HG03521 (cell line): ENCODE data around the gene FGFR2.

Source experiments
- ATAC-seq: cut with Tn5 transposase; IDR thresholded peaks from one replicate; pipeline ENCODE4 v1.9.1; 2021; ENCODE audit warnings: mild to moderate bottlenecking, moderate library complexity; ENCODE audit not compliant: unreplicated experiment

Gene FGFR2

DNA sequence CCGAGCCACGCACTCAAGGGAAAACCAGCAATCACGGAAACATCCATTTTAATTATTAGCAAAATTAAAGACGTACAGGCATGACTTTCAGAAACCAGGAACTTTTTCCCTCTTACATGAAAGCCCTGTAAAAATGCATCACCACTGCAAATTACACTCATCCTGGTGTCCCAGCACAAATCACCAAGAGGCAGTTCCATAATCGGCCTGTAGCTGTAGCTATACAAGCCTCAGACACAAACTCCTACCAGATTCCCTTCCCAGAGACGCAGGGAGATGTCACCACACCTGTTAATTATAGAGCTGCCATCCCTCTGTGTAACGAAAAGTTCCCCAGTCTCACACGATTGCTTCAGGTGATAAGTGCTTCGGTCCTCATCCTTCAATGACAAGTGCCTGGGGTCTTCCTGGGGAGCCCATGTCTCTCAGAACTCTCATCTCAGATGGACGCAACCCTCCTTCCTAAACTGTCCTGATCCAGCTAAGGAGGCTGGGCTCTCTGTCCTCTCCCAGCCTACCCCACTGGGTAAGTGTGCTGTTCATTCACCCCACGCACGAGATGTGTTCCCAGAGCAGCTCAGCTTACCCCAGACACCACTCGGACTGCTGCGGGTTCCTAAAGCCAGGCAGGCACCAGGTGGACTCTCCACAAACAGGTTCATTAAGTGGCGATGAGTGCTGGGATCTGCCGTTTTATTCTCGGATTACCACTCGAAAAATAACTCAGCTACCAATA lies 5.9 kb downstream of the FGFR2 start:
- ATAC-seq = no peak

DNA sequence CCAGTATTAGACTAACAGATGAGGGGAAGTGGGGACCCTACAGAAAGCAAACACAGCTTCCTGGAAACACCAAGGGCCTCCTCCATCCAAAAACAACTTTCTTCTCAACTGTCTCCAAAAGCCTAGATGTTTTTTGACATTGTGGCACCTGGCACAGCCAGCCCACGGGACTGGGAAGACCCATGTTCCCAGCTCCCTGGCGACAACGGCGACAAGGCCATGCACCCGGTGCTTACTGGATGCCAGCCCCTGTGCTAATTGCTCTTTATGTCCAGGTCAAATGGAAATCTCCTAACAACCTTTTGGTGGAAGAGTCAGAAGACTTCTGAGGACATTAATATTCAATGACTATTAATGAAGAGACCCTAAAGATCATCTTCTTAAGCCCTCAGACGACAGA lies 7.1 kb downstream of the FGFR2 start:
- no peak for ATAC-seq

DNA sequence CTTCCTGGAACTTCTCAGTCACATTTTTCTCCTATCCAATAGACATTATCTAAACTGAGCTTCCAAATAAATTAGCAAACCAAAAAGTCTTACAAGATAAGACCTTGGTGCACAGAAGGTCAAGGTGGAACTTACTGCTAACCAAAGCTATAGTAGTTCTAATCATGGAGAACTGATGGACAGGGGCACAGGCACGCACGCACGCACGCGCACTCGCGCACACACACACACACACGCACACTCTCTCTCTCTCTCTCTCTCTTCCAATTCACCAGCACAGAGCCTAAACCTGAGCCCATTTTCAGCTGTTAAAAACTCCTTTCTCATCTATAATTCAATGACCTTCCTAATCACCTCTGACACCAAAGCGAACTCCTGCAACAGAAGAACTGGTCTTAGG lies 7.5 kb downstream of the FGFR2 start:
- ATAC-seq = no peak

DNA sequence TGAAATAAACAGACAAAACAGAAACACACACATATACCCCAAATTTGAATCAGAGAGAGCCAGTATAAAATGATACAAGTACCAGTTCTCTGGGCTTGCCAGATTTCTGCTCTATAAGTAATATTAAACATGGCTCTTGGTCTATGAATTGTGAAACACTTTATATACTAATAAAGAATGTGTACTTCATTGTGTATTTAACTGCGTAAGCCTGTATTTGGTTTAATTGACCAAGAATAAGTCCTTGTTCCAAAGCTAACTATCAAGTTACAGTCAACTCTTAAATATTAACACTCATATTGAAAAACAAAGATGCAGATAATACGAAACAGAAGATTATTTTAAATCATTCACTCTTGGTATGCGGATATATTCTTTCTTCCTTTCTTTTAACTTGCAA lies 8.7 kb downstream of the FGFR2 start:
- no peak for ATAC-seq

DNA sequence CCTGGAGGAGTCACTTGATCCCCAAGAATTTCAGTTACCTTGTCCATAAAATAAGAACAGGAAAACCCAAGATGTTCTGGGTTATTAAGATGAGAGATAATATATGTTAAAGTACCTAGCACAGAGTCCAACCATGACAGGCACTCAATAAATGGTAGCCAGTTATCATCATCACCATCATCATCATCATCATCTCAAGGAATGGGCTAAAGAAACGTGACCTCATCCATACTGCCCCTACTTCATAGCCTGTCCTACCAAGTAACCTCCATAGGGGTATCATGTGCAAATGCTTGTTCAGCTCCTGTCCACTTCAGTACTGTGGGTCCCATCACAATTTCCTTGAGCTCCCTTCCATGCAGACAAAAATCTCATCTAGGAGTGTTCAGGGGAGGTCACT lies 14.4 kb downstream of the FGFR2 start:
- no peak for ATAC-seq

DNA sequence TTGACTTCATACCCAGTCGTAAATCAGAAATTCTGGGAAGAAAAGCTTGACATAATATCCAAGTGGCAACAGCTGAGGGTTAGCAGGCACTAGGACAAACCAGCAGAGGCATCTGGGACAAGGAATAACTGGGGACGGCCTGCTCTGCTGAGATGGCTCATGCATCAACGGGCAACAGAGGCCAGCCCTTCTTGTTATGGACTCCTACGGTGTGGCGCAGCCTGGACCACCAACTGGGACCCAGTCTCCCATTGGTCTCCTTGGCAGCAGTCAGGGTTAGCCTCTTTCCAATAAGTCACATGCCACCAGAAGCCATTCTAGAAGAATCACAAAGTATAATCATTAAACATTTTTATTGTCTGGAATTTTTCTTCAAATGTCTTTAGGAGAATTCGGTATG lies 15.0 kb downstream of the FGFR2 start:
- no peak for ATAC-seq

DNA sequence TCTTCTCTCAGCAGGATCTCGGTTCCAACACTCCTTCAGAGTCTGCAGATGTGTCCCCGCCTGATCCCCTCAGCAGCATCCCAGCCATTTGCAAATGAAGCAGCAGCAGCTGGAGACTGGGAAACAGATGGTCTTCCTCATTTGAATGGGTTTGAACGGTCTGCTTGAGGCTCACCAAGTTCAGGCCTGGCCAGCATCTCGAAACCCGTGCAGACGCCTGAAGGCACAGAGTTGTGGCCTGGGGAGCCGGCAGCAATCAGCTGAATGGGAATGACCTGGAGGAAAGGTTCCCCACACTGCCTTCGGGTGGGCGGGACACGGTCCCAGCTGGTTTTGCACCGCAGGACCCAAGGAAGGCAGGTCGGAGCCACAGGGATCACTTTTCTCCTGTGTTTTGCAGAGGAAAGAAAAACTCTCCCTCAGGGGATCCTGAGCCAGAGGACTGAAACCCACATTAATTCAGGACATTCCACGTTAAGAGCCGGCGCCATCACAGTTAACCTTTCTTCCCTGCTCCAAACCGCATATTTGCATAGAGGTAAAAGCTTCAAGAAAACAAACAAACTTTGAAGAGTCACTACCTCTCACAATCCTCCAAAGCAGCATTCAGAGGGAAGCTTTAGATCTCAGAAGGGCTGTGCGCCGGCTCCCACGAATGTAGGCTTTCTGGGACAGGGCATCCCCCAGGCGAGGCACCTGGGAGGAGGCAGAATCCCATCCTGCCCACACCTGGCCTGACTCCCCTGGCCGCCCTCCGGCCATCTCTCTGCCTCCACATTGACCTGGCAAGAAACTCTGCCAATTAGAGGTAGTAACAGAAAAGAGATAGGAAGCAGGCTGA lies 17.7 kb downstream of the FGFR2 start:
- no peak for ATAC-seq

DNA sequence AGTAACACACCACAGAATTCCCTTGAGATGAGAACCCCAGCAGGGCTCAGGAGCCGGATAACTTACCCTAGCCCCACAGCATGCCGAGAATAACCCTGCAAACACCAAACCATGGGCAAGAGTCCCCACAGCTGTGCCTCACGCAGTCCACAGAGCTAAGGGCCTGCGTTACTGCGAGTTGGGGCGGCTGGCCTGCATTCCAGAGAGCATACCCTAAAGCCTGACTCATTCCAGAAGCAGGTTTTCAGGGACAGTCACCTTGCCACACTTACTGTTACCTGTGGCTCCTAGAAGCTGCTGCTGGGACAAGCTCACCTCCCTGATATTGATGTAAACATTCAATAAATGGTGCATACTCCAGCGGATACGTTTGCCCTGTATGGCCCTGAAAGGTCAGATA lies 18.6 kb downstream of the FGFR2 start:
- no peak for ATAC-seq

DNA sequence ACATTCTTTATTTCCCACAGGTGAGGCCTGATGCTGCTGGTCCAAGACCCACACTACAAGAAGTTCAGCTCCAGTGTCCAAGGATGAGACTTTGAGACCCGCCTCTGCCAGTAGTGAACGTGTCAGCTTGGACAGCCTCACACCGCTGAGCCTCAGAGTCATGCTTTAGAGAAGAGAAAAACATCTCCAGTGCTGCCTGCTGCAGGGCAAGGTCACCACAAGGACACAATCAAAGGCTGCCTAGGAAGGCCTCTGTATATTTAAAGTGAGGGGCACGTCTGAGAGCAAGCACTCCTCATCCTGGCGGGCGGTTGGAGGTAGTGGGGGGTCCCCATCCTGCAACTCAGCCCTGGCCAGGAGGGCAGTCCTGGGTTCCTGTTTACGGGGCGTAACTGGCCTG lies 19.3 kb downstream of the FGFR2 start:
- no peak for ATAC-seq

DNA sequence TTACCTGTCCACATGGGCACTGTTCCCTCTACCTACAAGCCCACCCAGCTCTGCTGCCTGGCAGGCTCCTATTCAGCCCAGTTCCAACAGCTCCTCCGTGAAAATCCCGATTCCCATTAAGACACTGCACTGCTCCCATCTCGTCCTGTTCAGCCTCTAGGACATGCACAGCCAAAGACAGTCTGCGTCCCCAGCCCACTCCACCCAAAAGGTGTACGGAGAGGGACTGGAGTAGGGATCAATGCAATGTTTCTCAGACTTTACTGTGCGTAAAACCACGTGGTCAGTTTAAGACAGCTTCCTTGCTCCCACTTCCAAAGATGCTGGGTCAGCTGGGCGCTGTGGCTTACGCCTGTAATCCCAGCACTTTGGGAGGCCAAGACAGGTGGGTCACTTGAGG lies 19.9 kb downstream of the FGFR2 start:
- no peak for ATAC-seq

DNA sequence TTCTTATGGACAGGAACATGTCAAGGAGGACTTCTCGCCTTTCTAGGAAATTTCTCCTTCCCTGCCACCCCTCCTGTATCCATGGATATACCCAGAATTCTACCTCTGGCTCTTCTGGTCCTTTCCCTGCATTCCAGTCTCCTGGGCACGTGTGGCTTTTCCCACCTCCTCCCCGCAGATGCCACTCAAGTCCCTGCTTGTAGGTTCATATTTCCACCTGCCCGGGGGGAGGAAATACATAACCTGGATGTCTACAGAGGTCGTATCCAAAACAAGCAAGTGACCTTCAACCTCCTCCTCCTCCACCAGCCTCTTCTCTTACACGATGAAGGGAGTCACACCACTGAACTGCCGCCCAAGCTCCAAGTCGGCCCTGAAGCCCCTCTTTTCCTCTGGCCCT lies 20.7 kb downstream of the FGFR2 start:
- ATAC-seq = no peak

DNA sequence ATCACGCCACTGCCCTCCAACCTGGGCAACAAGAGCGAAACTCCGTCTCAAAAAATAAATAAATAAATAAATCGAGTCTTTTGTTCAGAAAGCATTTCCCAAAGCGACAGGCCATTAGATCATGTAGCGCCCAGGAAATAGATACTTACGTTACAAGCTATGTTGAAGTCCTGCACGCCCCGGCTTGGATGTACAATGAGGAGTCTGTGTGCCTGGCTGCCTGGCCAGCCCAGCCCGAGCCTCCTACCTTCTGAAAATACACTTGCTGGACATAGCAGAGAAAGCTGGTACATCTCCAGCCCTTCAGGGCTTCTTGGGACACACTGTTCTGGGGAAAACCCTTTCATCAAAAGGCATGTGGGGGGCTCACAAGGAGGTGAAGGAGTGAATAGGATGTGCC lies 22.1 kb downstream of the FGFR2 start:
- no peak for ATAC-seq

DNA sequence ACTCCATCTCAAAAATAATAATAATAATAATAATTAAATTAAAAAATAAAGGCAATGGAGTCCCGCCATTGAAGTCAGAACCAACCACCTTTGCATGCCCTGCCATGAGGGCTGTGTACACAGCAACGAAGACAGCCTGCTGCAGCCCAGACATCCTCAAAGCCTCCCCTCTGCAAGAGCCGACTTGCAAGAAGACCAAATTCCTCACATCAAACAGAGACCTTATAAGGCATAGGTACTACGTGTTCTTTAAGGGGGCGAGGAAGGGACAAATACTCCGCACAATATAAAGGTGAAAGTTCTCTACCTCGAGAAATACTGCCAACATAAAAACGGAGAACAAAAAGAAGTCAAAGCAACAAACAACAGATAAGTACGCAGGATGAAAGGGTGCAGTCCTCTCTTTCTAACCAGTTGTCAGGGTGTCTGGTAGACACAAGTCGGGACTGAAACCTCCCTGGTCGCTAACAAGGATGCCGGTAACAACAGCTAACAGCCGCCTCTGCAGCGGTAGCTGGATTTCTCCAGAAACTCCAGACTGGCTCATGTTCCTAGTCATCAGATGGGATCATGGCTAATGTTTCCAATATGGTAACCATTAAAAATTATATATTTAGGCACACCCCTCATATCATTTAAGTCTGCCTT lies 23.6 kb downstream of the FGFR2 start:
- no peak for ATAC-seq

DNA sequence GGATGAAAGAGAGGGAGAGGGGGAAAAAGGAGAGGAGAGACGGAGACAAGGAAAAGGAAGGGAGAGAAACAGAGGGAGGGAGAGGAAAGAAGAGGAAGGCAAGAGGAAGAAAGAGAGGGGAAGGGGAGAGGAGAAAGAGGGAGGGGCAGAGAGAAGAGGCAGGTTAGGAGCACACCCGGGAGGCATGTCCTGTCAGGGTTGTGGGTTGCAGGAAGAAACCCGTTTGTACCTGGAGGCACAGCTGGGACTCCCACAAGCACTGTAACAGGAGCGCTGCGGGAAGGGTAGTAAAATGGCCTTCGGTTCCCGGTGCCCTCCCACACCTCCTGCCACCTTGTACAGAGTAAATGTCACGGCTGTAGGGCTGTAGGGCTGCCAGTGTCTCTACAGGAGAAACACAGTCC lies 24.7 kb downstream of the FGFR2 start:
- no peak for ATAC-seq

DNA sequence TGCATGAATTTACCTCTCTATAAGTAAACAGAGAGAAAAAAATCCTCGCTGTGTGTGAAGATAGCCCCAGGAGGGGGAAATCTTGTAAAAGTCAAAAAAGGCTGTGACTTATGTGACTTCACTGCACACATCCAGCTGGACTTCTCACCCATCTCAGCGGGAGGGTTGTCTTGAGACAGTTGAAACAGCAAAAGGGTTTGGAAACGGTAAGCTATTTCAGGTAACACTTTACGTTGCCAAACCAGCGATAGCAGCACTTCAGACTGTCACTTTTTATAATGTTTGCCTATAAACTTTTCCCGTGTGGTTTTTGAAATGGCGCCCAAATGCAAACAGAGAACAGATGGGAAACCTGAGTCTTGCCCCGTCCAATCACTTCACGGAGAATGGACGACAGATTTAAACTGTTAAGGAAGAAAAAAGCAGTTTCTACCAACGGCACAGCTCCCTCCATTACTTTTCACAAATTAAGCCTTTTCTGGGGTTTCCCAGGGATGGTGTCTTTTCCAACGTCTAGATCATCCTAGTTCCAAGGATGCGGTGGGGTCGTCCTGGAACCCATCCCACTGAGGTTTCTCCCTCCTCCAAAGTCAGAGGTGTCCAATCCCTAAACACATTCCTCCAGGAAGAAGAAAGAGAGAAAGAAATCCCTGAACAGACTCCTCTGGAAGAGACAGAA lies 25.2 kb downstream of the FGFR2 start:
- ATAC-seq = no peak

DNA sequence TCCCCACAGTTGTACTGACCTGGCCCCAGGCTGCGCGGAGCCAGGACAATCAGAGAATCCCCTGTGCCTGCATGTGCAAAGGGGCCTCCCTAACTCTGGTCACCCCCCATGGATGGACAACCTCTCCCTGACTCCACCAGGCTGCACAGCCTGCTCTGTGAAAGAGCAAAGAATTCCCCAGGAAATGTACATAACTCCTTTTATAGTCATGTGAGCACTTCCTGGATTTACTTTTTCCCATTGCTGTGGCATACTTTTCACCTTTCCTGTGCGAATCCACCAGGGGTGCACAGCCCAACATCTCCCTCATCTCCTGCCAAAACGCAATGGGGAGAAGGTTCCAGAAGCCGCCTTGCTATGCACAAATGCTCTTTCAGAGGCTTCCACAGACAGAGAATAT lies 27.9 kb downstream of the FGFR2 start:
- ATAC-seq = no peak

DNA sequence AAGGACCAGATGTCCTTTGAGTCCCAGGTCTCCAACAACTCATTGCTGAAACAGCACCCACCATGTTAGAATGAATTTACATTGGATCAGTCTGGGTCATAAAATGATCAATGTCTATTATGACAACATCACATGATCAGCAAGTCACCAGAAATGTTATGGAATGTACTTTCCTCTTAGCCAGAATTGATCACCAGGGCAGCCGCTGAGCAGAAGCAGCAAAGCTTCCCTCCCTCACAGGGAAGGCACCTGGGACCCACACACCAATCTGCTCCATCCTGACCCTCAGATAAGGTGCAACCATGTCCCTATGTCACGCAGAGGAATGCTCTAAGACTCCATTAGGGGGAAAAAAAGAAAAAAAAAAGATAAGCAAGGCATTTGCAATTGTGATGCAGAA lies 30.0 kb downstream of the FGFR2 start:
- no peak for ATAC-seq

DNA sequence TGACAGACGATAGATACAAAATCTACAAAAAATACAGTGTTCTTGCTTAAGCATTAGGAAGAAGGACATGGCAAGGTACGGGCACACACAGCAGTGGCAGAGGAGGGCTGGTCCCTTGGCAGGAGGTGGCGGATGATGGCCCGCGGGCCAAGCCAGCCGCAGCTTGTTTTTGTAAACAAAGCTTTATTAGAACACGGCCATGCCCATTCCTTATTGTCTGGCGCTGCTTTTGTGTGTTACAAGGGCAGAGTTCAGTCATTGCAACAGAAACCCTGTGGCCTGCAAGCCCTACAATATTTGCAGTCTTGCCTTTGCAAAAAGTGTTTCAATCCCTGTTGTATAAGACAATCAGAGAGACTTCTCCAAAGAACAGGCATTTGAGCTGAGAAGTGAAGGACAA lies 30.7 kb downstream of the FGFR2 start:
- no peak for ATAC-seq

DNA sequence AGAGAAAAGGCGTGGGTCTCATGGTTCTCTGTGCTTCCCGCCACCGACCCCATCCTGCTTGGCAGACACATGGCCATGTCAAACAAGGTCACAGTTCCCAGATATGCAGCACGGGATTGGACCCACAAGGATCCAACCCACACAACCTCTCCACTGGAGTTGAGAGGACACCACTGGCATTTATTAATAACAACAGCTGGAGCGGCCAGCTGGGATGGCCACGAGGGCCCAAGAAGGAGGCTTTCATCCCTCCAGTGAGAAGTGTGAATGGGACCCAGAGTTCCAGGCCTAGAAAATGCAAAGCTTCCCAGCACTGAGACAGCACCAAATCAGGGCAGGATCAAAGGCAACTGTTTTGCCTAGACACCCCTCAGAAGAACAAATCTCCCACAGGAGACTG lies 31.5 kb downstream of the FGFR2 start:
- no peak for ATAC-seq

DNA sequence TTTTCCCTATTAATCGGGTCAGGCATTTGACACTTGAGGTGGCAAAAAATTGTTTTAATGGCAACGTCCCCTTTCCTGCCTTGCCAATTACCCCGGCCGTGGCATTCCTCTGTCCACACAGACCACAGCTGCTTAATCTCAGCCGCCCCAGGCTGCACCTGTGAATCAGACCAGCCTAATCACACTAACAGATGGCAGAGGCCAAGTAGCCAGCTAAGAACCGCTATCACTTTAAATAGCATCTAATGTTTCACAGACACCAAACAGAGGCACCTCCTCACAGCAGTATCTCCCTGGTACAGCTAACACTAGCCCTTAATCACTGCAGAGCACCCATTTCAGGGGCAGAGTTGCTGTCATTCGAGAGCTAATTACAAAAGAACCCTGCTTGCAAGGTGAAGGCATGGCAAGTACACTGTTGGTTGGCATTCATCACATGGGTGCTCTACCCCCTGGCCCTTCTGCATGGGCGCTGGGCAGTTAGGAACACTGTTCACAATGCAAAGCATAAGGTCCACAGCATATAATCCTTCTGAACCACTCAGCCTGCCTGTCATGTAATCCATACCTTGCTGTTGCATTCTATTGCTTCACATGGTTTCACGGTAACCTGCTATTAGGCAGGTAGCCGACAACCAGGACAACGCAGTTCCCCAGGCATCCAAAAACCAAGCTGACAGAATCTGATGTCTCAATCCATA lies 38.8 kb downstream of the FGFR2 start:
- no peak for ATAC-seq

DNA sequence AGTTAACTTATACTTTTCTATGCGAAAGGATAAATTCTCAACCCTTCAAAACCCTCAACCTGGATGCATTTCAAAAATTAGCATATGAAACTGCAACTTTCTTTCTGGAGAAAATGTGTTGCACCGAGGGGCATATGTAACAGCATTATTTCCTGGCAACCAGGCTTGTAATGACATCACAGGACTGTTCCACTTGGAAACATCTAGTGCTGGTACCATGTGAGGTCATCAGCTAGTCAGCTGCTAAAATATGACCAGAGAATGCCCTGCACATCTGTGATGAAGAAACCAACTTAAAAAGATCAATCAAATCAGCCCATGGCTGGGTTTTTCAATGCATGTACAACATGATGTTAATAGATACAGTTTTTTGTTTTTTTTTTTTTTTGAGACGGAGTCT lies 40.0 kb downstream of the FGFR2 start:
- ATAC-seq = no peak
